ENCODE data around the gene HSD17B10. TPM values are rescaled to one million over a fixed set of nuclear protein-coding genes. Genes with fewer than 3 reads are reported as not detected.

HSD17B10 gene
- total RNA-seq = 10 to 100 TPM; 26.8 to 54.1 (median 40.2) TPM
- polyA plus RNA-seq = 10 to 100 TPM; 29.4 to 54.7 TPM

GRCh38 chrX:53433651-53434639, at the start of gene HSD17B10:
TSS of gene HSD17B10 (minus strand) at chrX:53434370. CDS start at chrX:53434345, 25 bp downstream.
- Histone ChIP-seq H3K27ac (peak within 1 kb of the TSS in 2 of 4 donors; percentile 14 to 42), H3K9me3 (no peaks in the 10 kb centered on the region), H3K4me3 (peak within 1 kb of the TSS; percentile 16 to 57 (median 38)), H3K36me3 (no peaks in the 10 kb centered on the region), H3K4me1 (peaks cover 0 to 5% (median 0%) of the 10 kb centered on the region in 3 donors), H3K27me3 (peaks cover 0 to 9% (median 0%) of the 10 kb centered on the region in 4 donors)
- WGBS, 2 donors = 2 to 22% methylated on average over 61 of the region's 61 CpGs
- FAIRE-seq = peak; percentile 73
- intact Hi-C loops (cut with DNase I) = loop anchor here in 1 of 3 donors (10.0 kb wide), 1 partner anchor 119 kb away; no protein-coding TSS in a partner anchor
- no peak for TF ChIP-seq CTCF (IDR thresholded peaks at IDR 0.05)
- peak; percentile 85 to 94 (median 88) for DNase-seq
- ATAC-seq = peak; percentile 97 to 98 (median 98)

- DNase-seq = no peak
- intact Hi-C loops (cut with DNase I) = no loop called here
- H3K4me3 ChIP-seq = no peak overlapping the region
- no peaks in the 10 kb centered on the region for H3K36me3 ChIP-seq
- no peaks in the 10 kb centered on the region for H3K4me1 ChIP-seq
- no peak for TF ChIP-seq CTCF (IDR thresholded peaks at IDR 0.05)
- FAIRE-seq = no peak
- peaks cover 0 to under 1% (median 0%) of the 10 kb centered on the region in 4 donors for H3K27me3 ChIP-seq
- no peaks in the 10 kb centered on the region for H3K9me3 ChIP-seq
- no peak overlapping the region for H3K27ac ChIP-seq
- no peak for ATAC-seq
- 42 to 58% methylated on average over 2 of the region's 2 CpGs for WGBS, 2 donors
Observed at GRCh38 chrX:53483416-53483815, 49.2 kb upstream of the HSD17B10 start.

- Histone ChIP-seq H3K4me1 (no peaks in the 10 kb centered on the region), H3K4me3 (no peak overlapping the region), H3K9me3 (no peaks in the 10 kb centered on the region), H3K27me3 (no peaks in the 10 kb centered on the region), H3K36me3 (no peaks in the 10 kb centered on the region), H3K27ac (no peak overlapping the region)
- peak; percentile 82 to 95 (median 92) for ATAC-seq
- 28 to 38% methylated on average over 2 of the region's 2 CpGs for whole genome bisulfite sequencing, 2 donors
- no peak for FAIRE-seq
- DNase-seq = peak in 5 of 6 donors; percentile 51 to 66 (median 60)
- TF ChIP-seq CTCF (IDR thresholded peaks at IDR 0.05) = peak; percentile 42 to 70 (median 54)
- intact Hi-C loops (cut with DNase I) = no loop called here
Observed at GRCh38 chrX:53481816-53482465, 47.8 kb upstream of the HSD17B10 start.

GRCh38 chrX:53481093-53481492, 46.9 kb upstream of the HSD17B10 start:
- peak in 2 of 4 donors; percentile 13 to 15 for TF ChIP-seq CTCF (IDR thresholded peaks at IDR 0.05)
- no peaks in the 10 kb centered on the region for H3K4me1 ChIP-seq
- intact Hi-C loops (cut with DNase I) = no loop called here
- no peak for FAIRE-seq
- DNase-seq = peak in 2 of 6 donors; percentile 15 to 17
- H3K27me3 ChIP-seq = no peaks in the 10 kb centered on the region
- no peak overlapping the region for H3K27ac ChIP-seq
- 12 to 24% methylated on average over 5 of the region's 5 CpGs for WGBS, 2 donors
- no peaks in the 10 kb centered on the region for H3K36me3 ChIP-seq
- H3K9me3 ChIP-seq = no peaks in the 10 kb centered on the region
- no peak overlapping the region for H3K4me3 ChIP-seq
- ATAC-seq = peak in 3 of 4 donors; percentile 75 to 80 (median 75)

Measured in pancreas (tissue), 10 donors.